Fibroblast of lung (primary cell): ENCODE results near the gene TASP1. TPM values are rescaled to one million over a fixed set of nuclear protein-coding genes. Genes with fewer than 3 reads are reported as not detected.

Experiments
- DNase-seq, 2 donors: peaks; one replicate each; pipeline versions ENCODE4 v3.0.0 to v3.0.0-alpha.2; 2010; ENCODE audit warnings: low read depth in 2 of 2
- H2AFZ ChIP-seq: 2 replicates; pipeline ENCODE4 v1.5.1; 2012; ENCODE audit warnings: low read length, control low read depth, inconsistent platforms
- H3K27ac ChIP-seq: 2 replicates; pipeline ENCODE4 v1.5.1; 2011; ENCODE audit warnings: low read length, control low read depth; ENCODE audit not compliant: insufficient read depth
- H3K27me3 ChIP-seq: 2 replicates; pipeline ENCODE4 v1.5.1; 2011; ENCODE audit warnings: mild to moderate bottlenecking, low read length; ENCODE audit not compliant: control insufficient read depth, insufficient read depth
- H3K36me3 ChIP-seq: 2 replicates; pipeline ENCODE4 v1.5.1; 2011; ENCODE audit warnings: low read length; ENCODE audit not compliant: control insufficient read depth, insufficient read depth
- H3K4me1 ChIP-seq: 2 replicates; pipeline ENCODE4 v1.5.1; 2011; ENCODE audit warnings: low read length; ENCODE audit not compliant: control insufficient read depth, insufficient read depth; ENCODE audit errors: extremely low read depth
- H3K4me2 ChIP-seq: 2 replicates; pipeline ENCODE4 v1.5.1; 2011; ENCODE audit warnings: low read length, control low read depth; ENCODE audit not compliant: insufficient read depth; ENCODE audit errors: extremely low read depth
- H3K4me3 ChIP-seq, 4 experiments: fragments of 200-600 bp in 1 of 4; sonication (generic) in 1 of 4; replicated peaks in 1 of 4; 2 replicates each; pipeline ENCODE4 v1.5.1; 2011 to 2016; ENCODE audit warnings: low read length in 4 of 4, low read depth in 3 of 4, mild to moderate bottlenecking in 3 of 4, control low read depth in 2 of 4, inconsistent platforms in 1 of 4, mixed read lengths in 1 of 4; ENCODE audit not compliant: insufficient read depth in 1 of 4; ENCODE audit errors: control extremely low read depth in 1 of 4
- H3K79me2 ChIP-seq: 2 replicates; pipeline ENCODE4 v1.5.1; 2012; ENCODE audit warnings: mild to moderate bottlenecking, low read length, inconsistent platforms; ENCODE audit not compliant: control insufficient read depth, insufficient read depth
- H3K9ac ChIP-seq: 2 replicates; pipeline ENCODE4 v1.5.1; 2011; ENCODE audit warnings: mild to moderate bottlenecking, low read length, control low read depth; ENCODE audit not compliant: insufficient read depth
- H3K9me3 ChIP-seq: 2 replicates; pipeline ENCODE4 v1.5.1; 2012; ENCODE audit warnings: low read depth, low read length; ENCODE audit not compliant: control insufficient read depth, insufficient read depth
- H4K20me1 ChIP-seq: 2 replicates; pipeline ENCODE4 v1.5.1; 2011; ENCODE audit warnings: low read length; ENCODE audit not compliant: control insufficient read depth, insufficient read depth; ENCODE audit errors: extremely low read depth
- EZH2 ChIP-seq: IDR thresholded peaks from 2 replicates; pipeline ENCODE4 v1.5.1; 2012; ENCODE audit warnings: low read length, control low read depth, mild to moderate bottlenecking; ENCODE audit errors: missing control alignments
- polyA plus RNA-seq, 2 donors: library from polyadenylated mRNA; depleted of rRNA in 1 of 2; stranded (reverse) in 1 of 2; unstranded in 1 of 2; fragments of >200 nt; gene quantifications; 2 replicates each; pipeline ENCODE4 v1.2.1, GENCODE V29; 2011 to 2012; ENCODE audit warnings: missing spikeins in 1 of 2
- total RNA-seq: library from RNA; depleted of rRNA; stranded (reverse); fragments of >200 nt; gene quantifications from 2 replicates; pipeline ENCODE4 v1.2.1, GENCODE V29; 2014
- TF ChIP-seq, protein P1 (sequence below), 2 donors: IDR thresholded peaks in 1 of 2; conservative IDR thresholded peaks in 1 of 2; 1 replicate in 1 of 2; 2 replicates in 1 of 2; pipeline ENCODE4 v1.5.1; 2011 to 2012; ENCODE audit warnings: low read length in 2 of 2, control low read depth in 1 of 2, inconsistent platforms in 1 of 2, low read depth in 1 of 2, mild to moderate bottlenecking in 1 of 2

The TASP1 gene
- total and polyA plus RNA-seq, 2 donors (not counting 1 experiment from before 2014, with no cell fraction given): 6.3 to 13.6 TPM

DNA sequence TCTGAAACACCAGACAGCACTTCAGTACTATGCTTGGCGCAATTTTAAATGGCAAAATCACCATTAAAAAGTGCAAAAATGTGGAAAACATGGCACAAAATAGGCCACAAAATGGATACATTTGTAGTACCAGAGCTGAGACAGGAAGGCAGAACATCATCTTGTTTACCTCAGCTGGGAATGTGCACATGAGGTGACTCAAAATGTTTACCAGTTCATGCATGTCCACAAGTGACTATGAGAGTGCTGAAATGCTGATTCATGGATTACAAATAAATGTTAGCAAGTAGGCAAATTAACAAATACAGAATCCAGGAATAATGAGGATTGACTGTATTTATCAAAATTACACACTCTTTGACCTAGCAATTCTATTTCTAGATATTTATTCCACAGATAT is 216.1 kb downstream of the TASP1 start:
- Histone ChIP-seq H3K9me3 (no peaks in the 10 kb centered on the region), H3K9ac (no peak overlapping the region), H3K4me2 (no peak overlapping the region), H3K27ac (no peak overlapping the region), H2AFZ (no peak overlapping the region), H3K4me3 (no peak overlapping the region), H3K27me3 (no peaks in the 10 kb centered on the region), H3K36me3 (no peaks in the 10 kb centered on the region), H4K20me1 (no peaks in the 10 kb centered on the region), H3K4me1 (no peaks in the 10 kb centered on the region), H3K79me2 (no peaks in the 10 kb centered on the region)
- DNase-seq: no peak
- TF ChIP-seq, protein P1, sequence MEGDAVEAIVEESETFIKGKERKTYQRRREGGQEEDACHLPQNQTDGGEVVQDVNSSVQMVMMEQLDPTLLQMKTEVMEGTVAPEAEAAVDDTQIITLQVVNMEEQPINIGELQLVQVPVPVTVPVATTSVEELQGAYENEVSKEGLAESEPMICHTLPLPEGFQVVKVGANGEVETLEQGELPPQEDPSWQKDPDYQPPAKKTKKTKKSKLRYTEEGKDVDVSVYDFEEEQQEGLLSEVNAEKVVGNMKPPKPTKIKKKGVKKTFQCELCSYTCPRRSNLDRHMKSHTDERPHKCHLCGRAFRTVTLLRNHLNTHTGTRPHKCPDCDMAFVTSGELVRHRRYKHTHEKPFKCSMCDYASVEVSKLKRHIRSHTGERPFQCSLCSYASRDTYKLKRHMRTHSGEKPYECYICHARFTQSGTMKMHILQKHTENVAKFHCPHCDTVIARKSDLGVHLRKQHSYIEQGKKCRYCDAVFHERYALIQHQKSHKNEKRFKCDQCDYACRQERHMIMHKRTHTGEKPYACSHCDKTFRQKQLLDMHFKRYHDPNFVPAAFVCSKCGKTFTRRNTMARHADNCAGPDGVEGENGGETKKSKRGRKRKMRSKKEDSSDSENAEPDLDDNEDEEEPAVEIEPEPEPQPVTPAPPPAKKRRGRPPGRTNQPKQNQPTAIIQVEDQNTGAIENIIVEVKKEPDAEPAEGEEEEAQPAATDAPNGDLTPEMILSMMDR (conservative IDR thresholded peaks at IDR 0.05 in 1 of 2, IDR thresholded peaks at IDR 0.05 in 1 of 2; ENCODE audit: low read depth in 1 of 2, low read length in 2 of 2): no peak
- TF ChIP-seq EZH2: no peak

DNA sequence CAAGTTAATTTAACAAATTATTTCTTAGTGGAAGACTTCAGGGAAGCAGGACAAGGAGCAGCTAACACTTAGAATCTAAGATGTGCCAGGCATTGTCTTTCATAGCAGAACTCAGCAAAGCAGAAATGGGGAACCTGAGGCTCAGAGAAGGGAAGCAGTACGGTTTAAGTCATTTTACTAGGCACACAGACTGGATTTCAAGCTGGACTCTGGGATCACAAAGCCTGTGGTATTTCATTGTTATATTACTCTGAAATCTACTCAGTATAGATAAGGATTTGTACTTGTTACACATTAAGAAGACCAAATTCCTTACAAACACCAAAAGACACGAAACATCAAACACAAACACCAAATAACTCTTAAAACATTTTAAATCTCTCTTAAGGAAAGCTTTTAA is 218.1 kb downstream of the TASP1 start:
- Histone ChIP-seq H3K9me3 (no peaks in the 10 kb centered on the region), H3K4me1 (no peaks in the 10 kb centered on the region), H3K79me2 (no peaks in the 10 kb centered on the region), H3K9ac (no peak overlapping the region), H3K27me3 (no peaks in the 10 kb centered on the region), H4K20me1 (no peaks in the 10 kb centered on the region), H3K36me3 (no peaks in the 10 kb centered on the region), H2AFZ (no peak overlapping the region), H3K27ac (no peak overlapping the region), H3K4me3 (no peak overlapping the region), H3K4me2 (no peak overlapping the region)
- no peak for TF ChIP-seq EZH2
- TF ChIP-seq, protein P1 (conservative IDR thresholded peaks at IDR 0.05 in 1 of 2, IDR thresholded peaks at IDR 0.05 in 1 of 2; ENCODE audit: low read depth in 1 of 2, low read length in 2 of 2): no peak
- DNase-seq: no peak

DNA sequence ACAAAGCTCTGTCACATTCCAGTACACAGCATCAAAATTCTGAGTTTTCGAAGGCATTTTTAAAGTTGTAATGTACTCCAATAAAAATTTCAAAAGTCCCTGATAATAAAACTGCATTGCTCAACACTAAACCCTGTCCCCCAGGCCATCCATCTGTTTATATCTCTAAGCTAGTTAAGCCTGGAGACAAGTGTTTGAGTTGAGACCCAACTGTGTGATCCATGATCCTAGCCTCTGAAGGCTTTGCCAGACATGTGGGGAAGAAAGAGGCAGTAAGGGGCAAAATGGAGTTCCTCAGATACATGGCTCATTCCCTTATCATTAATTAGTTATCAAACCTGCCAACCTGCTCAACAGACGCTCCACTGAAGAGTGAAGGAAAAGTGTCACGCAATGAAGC is 219.3 kb downstream of the TASP1 start:
- no peak overlapping the region for H2AFZ ChIP-seq
- no peaks in the 10 kb centered on the region for H3K27me3 ChIP-seq
- H3K79me2 ChIP-seq: no peaks in the 10 kb centered on the region
- no peak overlapping the region for H3K9ac ChIP-seq
- H3K27ac ChIP-seq: no peak overlapping the region
- no peak overlapping the region for H3K4me3 ChIP-seq
- H3K4me1 ChIP-seq: no peaks in the 10 kb centered on the region
- no peaks in the 10 kb centered on the region for H4K20me1 ChIP-seq
- no peak overlapping the region for H3K4me2 ChIP-seq
- DNase-seq: no peak
- no peaks in the 10 kb centered on the region for H3K9me3 ChIP-seq
- no peak for TF ChIP-seq EZH2
- H3K36me3 ChIP-seq: no peaks in the 10 kb centered on the region
